Renal cortex interstitium (tissue), 15 donors: ENCODE measurements around the gene S100A6. TPM values are rescaled to one million over a fixed set of nuclear protein-coding genes. Genes with fewer than 3 reads are reported as not detected.
"Not testable (repeated sequence)": the region's sequence is repeated elsewhere in the genome, so short reads cannot be mapped to it uniquely, and the experiment has no call there.

Experiments
- DNase-seq, 11 donors: peaks; one replicate each; pipeline ENCODE4 v3.0.0-alpha.2; 2013; ENCODE audit warnings: low read depth in 9 of 11, low spot score in 4 of 11; ENCODE audit errors: extremely low read depth in 1 of 11
- long read RNA-seq, 16 experiments: transcript quantifications; one replicate each; lab custom pipeline, GENCODE V29; 2026
- polyA plus RNA-seq, 3 donors: library from polyadenylated mRNA; unstranded; fragments of 120-200 nt; gene quantifications; one replicate each; pipeline ENCODE4 v1.2.1, GENCODE V29; 2013; ENCODE audit not compliant: insufficient read length in 3 of 3

The S100A6 gene
- polyA plus RNA-seq, result 100 to 1,000 TPM; 182 to 242 (median 198) TPM
- long read RNA-seq, donor 1, transcript S100A6-205 (3 exons, 673 nt), result minor isoform, 5 of 339 reads
- long read RNA-seq, donor 1, transcript S100A6-201 (3 exons, 665 nt), result major isoform, 143 of 339 reads
- long read RNA-seq, donor 1, partial matches to known transcripts, result 189 of 339 reads
- long read RNA-seq, donor 1, other reads (novel, unspliced or antisense), result 0 of 339 reads
- long read RNA-seq, donor 2, transcript S100A6-201 (3 exons, 665 nt), result major isoform, 182 of 565 reads
- long read RNA-seq, donor 2, partial matches to known transcripts, result 374 of 565 reads
- long read RNA-seq, donor 2, other reads (novel, unspliced or antisense), result 0 of 565 reads
- long read RNA-seq, donor 3, transcript S100A6-201 (3 exons, 665 nt), result major isoform, 371 of 996 reads
- long read RNA-seq, donor 3, transcript S100A6-205 (3 exons, 673 nt), result minor isoform, 10 of 996 reads
- long read RNA-seq, donor 3, partial matches to known transcripts, result 604 of 996 reads
- long read RNA-seq, donor 3, other reads (novel, unspliced or antisense), result 7 of 996 reads
- long read RNA-seq, donor 4, transcript S100A6-201 (3 exons, 665 nt), result major isoform, 151 of 513 reads
- long read RNA-seq, donor 4, partial matches to known transcripts, result 355 of 513 reads
- long read RNA-seq, donor 4, other reads (novel, unspliced or antisense), result 0 of 513 reads
- long read RNA-seq, donor 5, result 0 reads
- long read RNA-seq, donor 6, transcript S100A6-201 (3 exons, 665 nt), result major isoform, 135 of 349 reads
- long read RNA-seq, donor 6, partial matches to known transcripts, result 210 of 349 reads
- long read RNA-seq, donor 6, other reads (novel, unspliced or antisense), result 0 of 349 reads
- long read RNA-seq, donor 7, transcript S100A6-201 (3 exons, 665 nt), result major isoform, 230 of 317 reads
- long read RNA-seq, donor 7, transcript S100A6-205 (3 exons, 673 nt), result minor isoform, 6 of 317 reads
- long read RNA-seq, donor 7, partial matches to known transcripts, result 79 of 317 reads
- long read RNA-seq, donor 7, other reads (novel, unspliced or antisense), result 0 of 317 reads
- long read RNA-seq, donor 8, transcript S100A6-204 (2 exons, 311 nt), result minor isoform, 8 of 1,223 reads
- long read RNA-seq, donor 8, transcript S100A6-201 (3 exons, 665 nt), result major isoform, 464 of 1,223 reads
- long read RNA-seq, donor 8, partial matches to known transcripts, result 734 of 1,223 reads
- long read RNA-seq, donor 8, other reads (novel, unspliced or antisense), result 11 of 1,223 reads
- long read RNA-seq, donor 9, transcript S100A6-201 (3 exons, 665 nt), result major isoform, 190 of 397 reads
- long read RNA-seq, donor 9, partial matches to known transcripts, result 202 of 397 reads
- long read RNA-seq, donor 9, other reads (novel, unspliced or antisense), result 0 of 397 reads
- long read RNA-seq, donor 10, transcript S100A6-201 (3 exons, 665 nt), result major isoform, 317 of 890 reads
- long read RNA-seq, donor 10, transcript S100A6-205 (3 exons, 673 nt), result minor isoform, 6 of 890 reads
- long read RNA-seq, donor 10, partial matches to known transcripts, result 553 of 890 reads
- long read RNA-seq, donor 10, other reads (novel, unspliced or antisense), result 9 of 890 reads
- long read RNA-seq, donor 11, transcript S100A6-201 (3 exons, 665 nt), result major isoform, 138 of 344 reads
- long read RNA-seq, donor 11, partial matches to known transcripts, result 200 of 344 reads
- long read RNA-seq, donor 11, other reads (novel, unspliced or antisense), result 0 of 344 reads
- long read RNA-seq, donor 12, transcript S100A6-201 (3 exons, 665 nt), result major isoform, 120 of 193 reads
- long read RNA-seq, donor 12, partial matches to known transcripts, result 70 of 193 reads
- long read RNA-seq, donor 12, other reads (novel, unspliced or antisense), result 0 of 193 reads
- long read RNA-seq, donor 13, transcript S100A6-204 (2 exons, 311 nt), result minor isoform, 8 of 1,201 reads
- long read RNA-seq, donor 13, transcript S100A6-205 (3 exons, 673 nt), result minor isoform, 7 of 1,201 reads
- long read RNA-seq, donor 13, transcript S100A6-201 (3 exons, 665 nt), result major isoform, 475 of 1,201 reads
- long read RNA-seq, donor 13, partial matches to known transcripts, result 686 of 1,201 reads
- long read RNA-seq, donor 13, other reads (novel, unspliced or antisense), result 24 of 1,201 reads
- long read RNA-seq, donor 14, transcript S100A6-201 (3 exons, 665 nt), result major isoform, 229 of 469 reads
- long read RNA-seq, donor 14, partial matches to known transcripts, result 237 of 469 reads
- long read RNA-seq, donor 14, other reads (novel, unspliced or antisense), result 0 of 469 reads
- long read RNA-seq, donor 15, transcript S100A6-201 (3 exons, 665 nt), result major isoform, 79 of 161 reads
- long read RNA-seq, donor 15, partial matches to known transcripts, result 80 of 161 reads
- long read RNA-seq, donor 15, other reads (novel, unspliced or antisense), result 0 of 161 reads
- long read RNA-seq, donor 16, transcript S100A6-204 (2 exons, 311 nt), result minor isoform, 13 of 667 reads
- long read RNA-seq, donor 16, transcript S100A6-201 (3 exons, 665 nt), result major isoform, 485 of 667 reads
- long read RNA-seq, donor 16, partial matches to known transcripts, result 140 of 667 reads
- long read RNA-seq, donor 16, other reads (novel, unspliced or antisense), result 23 of 667 reads

DNA sequence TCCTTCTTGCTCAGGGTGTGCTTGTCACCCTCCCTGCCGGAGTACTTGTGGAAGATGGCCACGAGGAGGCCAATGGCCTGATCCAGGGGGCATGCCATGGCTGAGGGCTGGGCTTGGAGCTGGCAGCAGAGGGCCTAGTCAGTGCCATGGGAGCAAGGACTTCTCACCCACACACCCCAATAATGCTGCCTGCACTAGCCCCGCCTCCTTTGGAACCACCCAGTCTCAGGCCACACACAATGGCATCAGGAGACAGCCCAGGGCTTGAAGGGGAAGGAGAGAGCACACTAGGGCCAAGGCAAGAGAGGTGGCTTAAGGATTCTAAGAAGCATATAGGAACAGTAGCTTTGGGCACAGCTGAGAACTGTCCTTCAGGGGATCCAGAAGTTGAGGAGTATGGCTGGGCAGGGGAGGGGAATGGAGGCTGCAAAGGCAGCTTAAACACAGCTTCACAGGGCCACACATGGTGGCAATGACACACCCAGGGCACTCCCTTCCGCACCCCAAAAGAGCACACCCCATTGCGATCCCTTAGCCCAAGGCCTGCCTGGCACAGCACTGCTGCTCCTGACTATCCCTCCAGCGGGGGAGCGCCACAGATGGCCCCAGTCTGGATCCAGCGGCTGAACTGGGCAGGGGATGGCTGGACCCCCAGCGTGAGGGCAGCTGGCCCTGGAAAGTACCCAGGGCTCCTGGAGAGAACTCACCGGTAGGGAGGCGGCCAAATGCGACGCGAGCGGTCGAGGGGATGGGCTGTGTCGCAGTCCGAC, at the start of gene S100A6:
TSS of gene S100A6 (minus strand) at position 750 of the 770 bp plus-strand sequence. CDS start at position 98, 652 bp downstream.
- no peak for DNase-seq

- no peak for DNase-seq
Measured at GRCh38 chr1:153585006-153585405, 49.2 kb upstream of the S100A6 start.

GRCh38 chr1:153583976-153584375, 48.2 kb upstream of the S100A6 start:
- DNase-seq, result no peak

GRCh38 chr1:153583514-153583913, 47.7 kb upstream of the S100A6 start:
- DNase-seq, result not testable (repeated sequence)

DNA sequence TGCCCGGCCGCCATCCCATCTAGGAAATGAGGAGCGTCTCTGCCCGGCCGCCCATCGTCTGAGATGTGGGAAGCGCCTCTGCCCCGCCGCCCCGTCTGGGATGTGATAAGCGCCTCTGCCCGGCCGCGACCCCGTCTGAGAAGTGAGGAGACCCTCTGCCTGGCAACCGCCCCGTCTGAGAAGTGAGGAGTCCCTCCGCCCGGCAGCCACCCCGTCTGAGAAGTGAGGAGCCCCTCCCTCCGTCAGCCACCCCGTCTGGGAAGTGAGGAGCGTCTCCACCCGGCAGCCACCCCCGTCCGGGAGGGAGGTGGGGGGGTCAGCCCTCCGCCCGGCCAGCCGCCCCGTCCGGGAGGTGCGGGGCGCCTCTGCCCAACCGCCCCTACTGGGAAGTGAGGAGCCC, 47.0 kb upstream of the S100A6 start:
- not testable (repeated sequence) for DNase-seq

DNA sequence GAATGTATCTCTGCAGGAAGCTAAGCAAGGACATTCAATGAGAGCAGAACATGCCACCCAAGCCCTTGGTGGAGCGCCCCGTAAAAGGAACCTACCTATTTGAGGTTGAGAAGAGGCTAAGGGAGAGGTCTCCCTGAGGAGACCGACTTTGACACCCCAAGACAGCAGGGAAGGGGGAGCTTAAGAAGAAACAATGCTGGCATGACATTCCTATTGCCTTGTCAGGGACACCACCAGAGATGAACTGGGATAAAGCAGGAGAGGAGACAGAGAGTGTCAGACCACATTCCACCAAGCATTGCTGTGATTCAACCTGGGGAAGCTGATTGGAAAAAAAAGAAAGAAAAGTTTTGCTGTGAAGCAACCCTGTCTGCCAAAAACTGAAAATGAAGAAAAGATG, 43.1 kb upstream of the S100A6 start:
- DNase-seq, result no peak

- DNase-seq, result no peak
Measured at GRCh38 chr1:153578490-153578889, 42.7 kb upstream of the S100A6 start.

- DNase-seq, result no peak
Measured at GRCh38 chr1:153577624-153578051, 41.8 kb upstream of the S100A6 start.

DNA sequence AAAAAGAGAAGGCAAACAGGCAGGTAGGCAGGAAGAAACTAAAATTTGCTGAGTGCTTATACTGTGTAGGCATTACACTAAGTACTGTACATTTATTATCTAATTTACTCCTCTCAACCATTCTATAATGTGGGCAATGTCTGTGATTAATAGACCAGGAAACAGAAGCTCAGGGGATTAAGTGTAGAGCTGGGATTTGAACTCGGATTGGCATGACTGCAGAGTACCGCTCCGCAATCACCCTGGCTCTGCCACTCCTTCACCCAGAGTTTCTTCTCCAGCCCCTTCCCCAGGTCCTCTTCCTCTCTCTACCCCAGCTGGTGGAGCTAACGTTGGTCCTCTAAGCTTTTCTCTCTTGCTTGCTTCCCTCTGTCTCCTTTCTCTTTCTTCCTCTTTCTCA, 41.3 kb upstream of the S100A6 start:
- no peak for DNase-seq

- not testable (repeated sequence) for DNase-seq
Measured at GRCh38 chr1:153575497-153575896, 39.7 kb upstream of the S100A6 start.

DNA sequence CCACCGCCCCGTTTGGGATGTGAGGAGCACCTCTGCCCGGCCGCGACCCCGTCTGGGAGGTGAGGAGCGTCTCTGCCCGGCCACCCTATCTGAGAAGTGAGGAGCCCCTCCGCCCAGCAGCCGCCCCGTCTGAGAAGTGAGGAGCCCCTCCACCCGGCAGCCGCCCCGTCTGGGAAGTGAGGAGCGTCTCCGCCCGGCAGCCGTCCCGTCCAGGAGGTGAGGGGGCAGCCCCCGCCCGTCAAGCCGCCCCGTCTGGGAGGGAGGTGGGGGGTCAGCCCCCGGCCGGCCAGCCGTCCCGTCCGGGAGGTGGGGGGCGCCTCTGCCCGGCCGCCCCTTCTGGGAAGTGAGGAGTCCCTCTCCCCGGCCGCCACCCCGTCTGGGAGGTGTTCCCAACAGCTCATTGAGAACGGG, 39.3 kb upstream of the S100A6 start:
- not testable (repeated sequence) for DNase-seq

GRCh38 chr1:153573351-153573750, 37.6 kb upstream of the S100A6 start:
- DNase-seq, result no peak

GRCh38 chr1:153572569-153573015, 36.8 kb upstream of the S100A6 start:
- DNase-seq, result peak in 2 of 11 donors; percentile 69 to 72

GRCh38 chr1:153571706-153572105, 35.9 kb upstream of the S100A6 start:
- DNase-seq, result no peak

DNA sequence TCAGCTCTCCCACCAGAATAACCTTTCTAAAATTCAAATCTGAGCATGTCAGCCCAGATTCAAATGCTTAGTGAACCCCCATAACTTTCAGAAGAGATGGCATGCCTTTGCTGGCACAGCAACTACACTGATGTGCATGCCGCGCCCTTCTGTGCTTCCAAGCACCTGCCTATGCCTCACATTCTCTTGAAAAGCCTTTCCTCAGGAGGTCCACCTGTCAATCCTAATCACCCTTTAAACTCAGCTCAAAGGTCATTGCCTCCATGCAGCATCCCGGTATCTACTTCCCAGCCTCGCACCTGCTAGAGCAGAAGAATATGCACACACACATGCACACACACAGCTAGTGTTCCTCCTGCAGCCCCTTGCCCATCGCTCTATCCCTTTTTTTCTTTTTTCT, 35.1 kb upstream of the S100A6 start:
- DNase-seq, result no peak

- DNase-seq, result no peak
Measured at GRCh38 chr1:153569465-153569864, 33.7 kb upstream of the S100A6 start.
